B cell (primary cell): ENCODE data around the gene ALDH1A2. TPM values are rescaled to one million over a fixed set of nuclear protein-coding genes. Genes with fewer than 3 reads are reported as not detected.

ENCODE experiments used
- ATAC-seq: fragments of 200-7000 bp; cut with Tn5 transposase; one replicate; pipeline ENCODE4 v1.10.0; 2021; ENCODE audit warnings: low read depth, mild to moderate bottlenecking, moderate number of reproducible peaks, moderate library complexity
- CTCF ChIA-PET: fragments of 350-600 bp; sonication (Branson Sonifier 250); formaldehyde crosslinking; loops from one replicate; lab custom pipeline; 2021; ENCODE audit warnings: antibody characterized with exemption, inconsistent platforms; lab: Charles Lee
- POLR2A ChIA-PET: fragments of 350-600 bp; sonication (Branson Sonifier 250); formaldehyde crosslinking; loops from one replicate; lab custom pipeline; 2021; ENCODE audit warnings: antibody characterized with exemption; lab: Charles Lee
- DNase-seq: peaks from one replicate; pipeline ENCODE4 v3.0.0; 2013
- H2AFZ ChIP-seq: 2 replicates; pipeline ENCODE4 v1.6.1; 2012; ENCODE audit warnings: mild to moderate bottlenecking, low read depth, low read length; ENCODE audit not compliant: insufficient read depth, poor library complexity, severe bottlenecking
- H3K27ac ChIP-seq, 2 donors: 1 replicate in 1 of 2; 2 replicates in 1 of 2; pipeline ENCODE4 v1.5.1; 2012 to 2013; ENCODE audit warnings: low read length in 2 of 2, mild to moderate bottlenecking in 2 of 2, moderate library complexity in 1 of 2
- H3K27me3 ChIP-seq, 4 experiments: fragments of 200-600 bp in 1 of 4; sonication (generic) in 1 of 4; replicated peaks in 1 of 4; 1 replicate in 2 of 4; 2 replicates in 2 of 4; pipeline versions ENCODE4 v1.6.1 to v1.7.0; 2013 to 2016; ENCODE audit warnings: low read length in 3 of 4, mild to moderate bottlenecking in 2 of 4, mixed read lengths in 1 of 4, moderate library complexity in 1 of 4; ENCODE audit not compliant: insufficient read depth in 4 of 4, control insufficient read depth in 3 of 4; ENCODE audit errors: control extremely low read depth in 1 of 4
- H3K36me3 ChIP-seq, 2 experiments: replicated peaks in 1 of 2; 1 replicate in 1 of 2; 2 replicates in 1 of 2; pipeline versions ENCODE4 v1.6.1 to v1.7.1; 2013; ENCODE audit warnings: low read length in 1 of 2; ENCODE audit not compliant: insufficient read depth in 2 of 2, control insufficient read depth in 1 of 2; ENCODE audit errors: control extremely low read depth in 1 of 2, extremely low read depth in 1 of 2
- H3K4me1 ChIP-seq, 2 donors: fragments of 200-600 bp in 1 of 2; sonication (generic) in 1 of 2; 1 replicate in 1 of 2; 2 replicates in 1 of 2; pipeline versions ENCODE4 v1.5.1 to v1.6.1; 2013 to 2017; ENCODE audit warnings: low read length in 2 of 2; ENCODE audit not compliant: control insufficient read depth in 2 of 2, insufficient read depth in 2 of 2
- H3K4me2 ChIP-seq: replicated peaks from 2 replicates; pipeline ENCODE3; 2012; ENCODE audit warnings: mild to moderate bottlenecking, low read depth, low read length; ENCODE audit not compliant: poor library complexity, severe bottlenecking
- H3K4me3 ChIP-seq, 5 experiments: fragments of 200-600 bp in 1 of 5; sonication (generic) in 1 of 5; 1 replicate in 3 of 5; 2 replicates in 2 of 5; pipeline versions ENCODE4 v1.5.1 to v1.7.0; 2011 to 2016; ENCODE audit warnings: low read length in 4 of 5, mild to moderate bottlenecking in 4 of 5, low read depth in 2 of 5, control low read depth in 1 of 5, moderate library complexity in 1 of 5; ENCODE audit not compliant: insufficient read depth in 1 of 5; ENCODE audit errors: control extremely low read depth in 1 of 5, extremely low read depth in 1 of 5
- H3K79me2 ChIP-seq: fragments of 200-600 bp; sonication (generic); one replicate; pipeline ENCODE4 v1.6.0; 2016; ENCODE audit warnings: low read length; ENCODE audit not compliant: control insufficient read depth, insufficient read depth
- H3K9ac ChIP-seq: fragments of 200-600 bp; sonication (generic); 2 replicates; pipeline ENCODE4 v1.6.1; 2017; ENCODE audit warnings: mild to moderate bottlenecking, low read length, moderate library complexity
- H3K9me3 ChIP-seq, 3 donors: one replicate each; pipeline versions ENCODE4 v1.6.1 to v1.7.1; 2013; ENCODE audit warnings: low read length in 2 of 3; ENCODE audit not compliant: control insufficient read depth in 2 of 3, insufficient read depth in 1 of 3; ENCODE audit errors: control extremely low read depth in 1 of 3
- H4K20me1 ChIP-seq: 2 replicates; pipeline ENCODE4 v1.6.0; 2012; ENCODE audit warnings: mild to moderate bottlenecking, low read length; ENCODE audit not compliant: insufficient read depth, control insufficient read depth, poor library complexity, severe bottlenecking
- H3K27ac Mint-ChIP-seq: one replicate; pipeline ENCODE4 v1.8.0; 2021; ENCODE audit warnings: mixed read lengths
- H3K27me3 Mint-ChIP-seq: one replicate; pipeline ENCODE4 v1.8.0; 2021; ENCODE audit warnings: mixed read lengths
- H3K4me1 Mint-ChIP-seq: one replicate; pipeline ENCODE4 v1.8.0; 2021; ENCODE audit warnings: mixed read lengths
- H3K4me3 Mint-ChIP-seq: one replicate; pipeline ENCODE4 v1.8.0; 2021; ENCODE audit warnings: mixed read lengths
- H3K9me3 Mint-ChIP-seq: one replicate; pipeline ENCODE4 v1.8.0; 2022; ENCODE audit warnings: mixed read lengths; ENCODE audit not compliant: insufficient read depth
- EZH2 ChIP-seq: IDR thresholded peaks from 2 replicates; pipeline ENCODE4 v1.6.1; 2012; ENCODE audit warnings: borderline replicate concordance, low read depth, mild to moderate bottlenecking, moderate library complexity, low read length; ENCODE audit not compliant: insufficient read depth, poor library complexity, severe bottlenecking
- WGBS: methylation state at CpG from one replicate; pipeline ENCODE4 v1.1.5; 2013; ENCODE audit warnings: missing lambda C conversion rate; ENCODE audit not compliant: insufficient coverage; 5-methylcytosine and 5-hydroxymethylcytosine counted together
- intact Hi-C: fragments of 100-400 bp; cut with micrococcal nuclease; formaldehyde crosslinking; loops from one replicate; pipeline ENCODE4 v1.10.0; 2022
- polyA plus RNA-seq: library from polyadenylated mRNA; depleted of rRNA; stranded (reverse); fragments of >200 nt; gene quantifications from 2 replicates; pipeline ENCODE4 v1.2.3, GENCODE V29; 2012
- total RNA-seq, 2 donors: library from RNA; stranded (reverse); fragments of 120-200 nt in 1 of 2; gene quantifications; 1 replicate in 1 of 2; 2 replicates in 1 of 2; pipeline versions ENCODE4 v1.2.3 to v1.2.4, GENCODE V29; 2013 to 2022
- TF ChIP-seq, protein P1 (sequence below): fragments of 200-600 bp; IDR thresholded peaks from one replicate; pipeline ENCODE4 v1.8.0; 2022; ENCODE audit warnings: antibody characterized with exemption, mild to moderate bottlenecking

ALDH1A2 gene
- total and polyA plus RNA-seq, 2 donors (not counting 1 experiment from before 2014, with no cell fraction given) = not detected

DNA sequence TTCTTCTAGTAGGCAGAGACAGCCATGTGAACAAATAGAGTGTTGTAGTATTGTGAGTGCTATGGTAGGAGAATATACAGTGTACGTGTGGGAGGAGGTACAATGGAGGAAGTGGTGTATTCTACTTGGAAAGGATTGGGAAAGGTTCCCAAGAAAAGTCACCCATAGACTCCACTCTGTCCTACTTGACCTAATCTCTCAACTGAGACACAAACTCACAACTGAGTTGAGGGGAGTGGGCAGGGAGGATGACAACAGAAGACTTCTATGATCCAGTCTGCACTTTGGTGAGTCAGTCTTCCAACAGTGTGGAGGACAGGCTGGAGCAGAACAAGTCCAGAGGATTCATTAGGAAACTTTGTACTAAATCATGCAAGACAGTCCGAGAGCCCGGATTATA is 43.9 kb upstream of the ALDH1A2 start:
- H3K27ac Mint-ChIP-seq = no peak overlapping the region
- peaks cover 16% of the 10 kb centered on the region for H3K27me3 Mint-ChIP-seq
- ATAC-seq = no peak
- Histone ChIP-seq H3K79me2 (no peaks in the 10 kb centered on the region), H3K27me3 (peaks cover 0 to 18% (median 9%) of the 10 kb centered on the region in 4 experiments), H2AFZ (no peak overlapping the region), H3K9ac (no peak overlapping the region), H3K9me3 (no peaks in the 10 kb centered on the region), H3K36me3 (no peaks in the 10 kb centered on the region), H3K4me3 (no peak overlapping the region), H3K4me1 (no peaks in the 10 kb centered on the region), H4K20me1 (no peaks in the 10 kb centered on the region), H3K4me2 (no peak overlapping the region), H3K27ac (no peak overlapping the region)
- H3K4me3 Mint-ChIP-seq = no peak overlapping the region
- intact Hi-C loops = no loop called here
- 94% methylated on average over 2 of the region's 3 CpGs for whole genome bisulfite sequencing
- H3K9me3 Mint-ChIP-seq = no peaks in the 10 kb centered on the region
- TF ChIP-seq EZH2 = no peak
- DNase-seq = no peak
- ChIA-PET POLR2A (no interaction called here), CTCF (no interaction called here)
- H3K4me1 Mint-ChIP-seq = no peaks in the 10 kb centered on the region

DNA sequence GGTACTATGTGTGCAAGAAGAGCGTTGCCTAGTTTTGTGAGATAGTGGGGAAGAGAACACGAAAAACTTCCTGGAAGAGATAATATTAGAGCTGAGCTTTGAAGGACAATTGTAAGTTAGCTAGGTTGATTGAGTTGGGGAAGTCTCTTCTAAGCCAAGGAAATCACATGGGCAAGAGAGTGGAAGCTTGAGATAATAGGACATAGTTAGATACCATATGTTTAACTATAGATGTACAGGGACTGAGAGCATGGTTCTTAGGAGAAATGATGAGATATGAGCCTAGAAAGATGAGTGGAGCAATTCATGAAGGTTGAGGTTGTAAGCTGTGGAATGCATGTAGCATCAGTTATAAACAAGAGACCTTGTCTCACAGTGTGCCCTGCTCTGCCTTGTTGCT is 42.6 kb upstream of the ALDH1A2 start:
- no peaks in the 10 kb centered on the region for H3K4me1 ChIP-seq
- POLR2A ChIA-PET = no interaction called here
- CTCF ChIA-PET = no interaction called here
- no peaks in the 10 kb centered on the region for H4K20me1 ChIP-seq
- Mint-ChIP-seq H3K4me3 (no peak overlapping the region), H3K27ac (no peak overlapping the region), H3K27me3 (peaks cover 24% of the 10 kb centered on the region), H3K4me1 (no peaks in the 10 kb centered on the region), H3K9me3 (peaks cover 2% of the 10 kb centered on the region)
- H3K27ac ChIP-seq = no peak overlapping the region
- no peak overlapping the region for H2AFZ ChIP-seq
- H3K9ac ChIP-seq = no peak overlapping the region
- H3K79me2 ChIP-seq = no peaks in the 10 kb centered on the region
- H3K4me2 ChIP-seq = no peak overlapping the region
- peaks cover 0 to 18% (median 9%) of the 10 kb centered on the region in 4 experiments for H3K27me3 ChIP-seq
- H3K36me3 ChIP-seq = no peaks in the 10 kb centered on the region
- DNase-seq (no peak), ATAC-seq (no peak)
- no peak for TF ChIP-seq EZH2
- TF ChIP-seq, protein P1, sequence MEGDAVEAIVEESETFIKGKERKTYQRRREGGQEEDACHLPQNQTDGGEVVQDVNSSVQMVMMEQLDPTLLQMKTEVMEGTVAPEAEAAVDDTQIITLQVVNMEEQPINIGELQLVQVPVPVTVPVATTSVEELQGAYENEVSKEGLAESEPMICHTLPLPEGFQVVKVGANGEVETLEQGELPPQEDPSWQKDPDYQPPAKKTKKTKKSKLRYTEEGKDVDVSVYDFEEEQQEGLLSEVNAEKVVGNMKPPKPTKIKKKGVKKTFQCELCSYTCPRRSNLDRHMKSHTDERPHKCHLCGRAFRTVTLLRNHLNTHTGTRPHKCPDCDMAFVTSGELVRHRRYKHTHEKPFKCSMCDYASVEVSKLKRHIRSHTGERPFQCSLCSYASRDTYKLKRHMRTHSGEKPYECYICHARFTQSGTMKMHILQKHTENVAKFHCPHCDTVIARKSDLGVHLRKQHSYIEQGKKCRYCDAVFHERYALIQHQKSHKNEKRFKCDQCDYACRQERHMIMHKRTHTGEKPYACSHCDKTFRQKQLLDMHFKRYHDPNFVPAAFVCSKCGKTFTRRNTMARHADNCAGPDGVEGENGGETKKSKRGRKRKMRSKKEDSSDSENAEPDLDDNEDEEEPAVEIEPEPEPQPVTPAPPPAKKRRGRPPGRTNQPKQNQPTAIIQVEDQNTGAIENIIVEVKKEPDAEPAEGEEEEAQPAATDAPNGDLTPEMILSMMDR = no peak
- H3K9me3 ChIP-seq = no peaks in the 10 kb centered on the region
- intact Hi-C loops = no loop called here
- WGBS = 83% methylated on average over 2 of the region's 2 CpGs
- no peak overlapping the region for H3K4me3 ChIP-seq
